Right lobe of liver (tissue), 4 donors: ENCODE results near the gene IFIT3.

Experiments used
- CTCF ChIP-seq, 4 donors: fragments of 200-600 bp in 3 of 4; fragments of 450-650 bp in 1 of 4; IDR thresholded peaks; one replicate each; pipeline versions ENCODE4 v1.5.1 to v1.8.0; 2016 to 2022; ENCODE audit warnings: antibody characterized with exemption in 4 of 4, mild to moderate bottlenecking in 2 of 4
- POLR2A ChIP-seq: fragments of 450-650 bp; IDR thresholded peaks from one replicate; pipeline ENCODE4 v1.6.1; 2017; ENCODE audit warnings: antibody characterized with exemption, mild to moderate bottlenecking
- donor health status: DM: no; HTN: no; CAD: no.
- donor health status: DM: no; HTN: no; CAD: no.
- donor health status: DM: no; HTN: yes; CAD: no.

DNA sequence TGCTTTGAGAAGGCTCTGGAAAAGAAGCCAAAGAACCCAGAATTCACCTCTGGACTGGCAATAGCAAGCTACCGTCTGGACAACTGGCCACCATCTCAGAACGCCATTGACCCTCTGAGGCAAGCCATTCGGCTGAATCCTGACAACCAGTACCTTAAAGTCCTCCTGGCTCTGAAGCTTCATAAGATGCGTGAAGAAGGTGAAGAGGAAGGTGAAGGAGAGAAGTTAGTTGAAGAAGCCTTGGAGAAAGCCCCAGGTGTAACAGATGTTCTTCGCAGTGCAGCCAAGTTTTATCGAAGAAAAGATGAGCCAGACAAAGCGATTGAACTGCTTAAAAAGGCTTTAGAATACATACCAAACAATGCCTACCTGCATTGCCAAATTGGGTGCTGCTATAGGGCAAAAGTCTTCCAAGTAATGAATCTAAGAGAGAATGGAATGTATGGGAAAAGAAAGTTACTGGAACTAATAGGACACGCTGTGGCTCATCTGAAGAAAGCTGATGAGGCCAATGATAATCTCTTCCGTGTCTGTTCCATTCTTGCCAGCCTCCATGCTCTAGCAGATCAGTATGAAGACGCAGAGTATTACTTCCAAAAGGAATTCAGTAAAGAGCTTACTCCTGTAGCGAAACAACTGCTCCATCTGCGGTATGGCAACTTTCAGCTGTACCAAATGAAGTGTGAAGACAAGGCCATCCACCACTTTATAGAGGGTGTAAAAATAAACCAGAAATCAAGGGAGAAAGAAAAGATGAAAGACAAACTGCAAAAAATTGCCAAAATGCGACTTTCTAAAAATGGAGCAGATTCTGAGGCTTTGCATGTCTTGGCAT lies 21.1 kb upstream of the IFIT3 start:
- TF ChIP-seq CTCF (IDR thresholded peaks at IDR 0.05) (no peak), POLR2A (no peak)
